ENCODE results near the gene RAB30.

Gene RAB30

DNA sequence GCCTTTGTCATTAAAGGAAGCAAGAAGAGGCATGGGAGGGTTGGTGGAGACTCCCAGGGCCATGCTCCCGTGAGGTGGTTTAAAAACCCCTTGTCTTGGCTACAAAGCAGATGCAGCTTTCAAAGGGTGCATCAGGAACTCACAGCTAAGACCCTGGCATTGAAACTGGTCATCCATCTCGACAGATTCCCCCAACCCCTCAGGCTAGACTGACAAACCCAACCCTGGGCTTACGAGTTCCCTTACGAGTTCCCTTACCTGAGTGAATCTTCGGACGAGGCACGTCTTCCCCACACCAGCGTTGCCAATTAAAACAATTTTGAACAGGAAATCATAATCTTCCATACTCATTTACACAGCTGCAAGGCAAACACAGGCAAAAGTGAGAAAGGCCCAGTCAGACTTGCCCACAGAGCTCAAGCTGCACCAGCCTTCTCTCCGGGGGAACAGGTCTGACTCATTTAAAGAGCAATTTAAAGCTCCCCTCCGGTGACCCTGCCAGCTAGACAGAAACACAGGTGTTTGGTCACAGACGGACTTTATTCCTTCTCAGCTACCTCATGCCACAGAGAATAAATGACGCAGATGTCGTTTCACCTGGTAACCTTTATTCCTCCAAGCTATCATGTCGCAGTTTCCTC, 74.6 kb downstream of the RAB30 start:
- Histone ChIP-seq H3K27me3 (ENCODE audit: control insufficient read depth in 1 of 2, insufficient read depth in 2 of 2, low read length in 2 of 2) (no peaks in the 10 kb centered on the region), H3K27ac (ENCODE audit: low read length) (no peak overlapping the region), H3K4me3 (ENCODE audit: low read length in 2 of 2) (no peak overlapping the region), H3K4me1 (ENCODE audit: control insufficient read depth, insufficient read depth, low read length) (peaks cover 9% of the 10 kb centered on the region), H3K9me3 (ENCODE audit: control insufficient read depth in 2 of 2, low read length in 2 of 2) (no peaks in the 10 kb centered on the region), H3K9ac (ENCODE audit: low read length in 2 of 2) (no peak overlapping the region), H3K36me3 (ENCODE audit: control insufficient read depth in 2 of 2, insufficient read depth in 2 of 2, low read length in 2 of 2) (peaks cover 4 to 6% of the 10 kb centered on the region in 2 donors)

GRCh38 chr11:82995754-82996398, 75.8 kb downstream of the RAB30 start:
- peaks cover 4 to 6% of the 10 kb centered on the region in 2 donors for H3K36me3 ChIP-seq (ENCODE audit: control insufficient read depth in 2 of 2, insufficient read depth in 2 of 2, low read length in 2 of 2)
- H3K9ac ChIP-seq (ENCODE audit: low read length in 2 of 2), result no peak overlapping the region
- no peak overlapping the region for H3K27ac ChIP-seq (ENCODE audit: low read length)
- H3K9me3 ChIP-seq (ENCODE audit: control insufficient read depth in 2 of 2, low read length in 2 of 2), result no peaks in the 10 kb centered on the region
- H3K27me3 ChIP-seq (ENCODE audit: control insufficient read depth in 1 of 2, insufficient read depth in 2 of 2, low read length in 2 of 2), result no peaks in the 10 kb centered on the region
- H3K4me3 ChIP-seq (ENCODE audit: low read length in 2 of 2), result no peak overlapping the region
- H3K4me1 ChIP-seq (ENCODE audit: control insufficient read depth, insufficient read depth, low read length), result peaks cover 12% of the 10 kb centered on the region

GRCh38 chr11:82995235-82995634, 76.5 kb downstream of the RAB30 start:
- no peaks in the 10 kb centered on the region for H3K27me3 ChIP-seq (ENCODE audit: control insufficient read depth in 1 of 2, insufficient read depth in 2 of 2, low read length in 2 of 2)
- H3K4me3 ChIP-seq (ENCODE audit: low read length in 2 of 2), result no peak overlapping the region
- H3K27ac ChIP-seq (ENCODE audit: low read length), result no peak overlapping the region
- no peak overlapping the region for H3K9ac ChIP-seq (ENCODE audit: low read length in 2 of 2)
- H3K36me3 ChIP-seq (ENCODE audit: control insufficient read depth in 2 of 2, insufficient read depth in 2 of 2, low read length in 2 of 2), result peaks cover 4 to 6% of the 10 kb centered on the region in 2 donors
- no peaks in the 10 kb centered on the region for H3K9me3 ChIP-seq (ENCODE audit: control insufficient read depth in 2 of 2, low read length in 2 of 2)
- peaks cover 12% of the 10 kb centered on the region for H3K4me1 ChIP-seq (ENCODE audit: control insufficient read depth, insufficient read depth, low read length)

DNA sequence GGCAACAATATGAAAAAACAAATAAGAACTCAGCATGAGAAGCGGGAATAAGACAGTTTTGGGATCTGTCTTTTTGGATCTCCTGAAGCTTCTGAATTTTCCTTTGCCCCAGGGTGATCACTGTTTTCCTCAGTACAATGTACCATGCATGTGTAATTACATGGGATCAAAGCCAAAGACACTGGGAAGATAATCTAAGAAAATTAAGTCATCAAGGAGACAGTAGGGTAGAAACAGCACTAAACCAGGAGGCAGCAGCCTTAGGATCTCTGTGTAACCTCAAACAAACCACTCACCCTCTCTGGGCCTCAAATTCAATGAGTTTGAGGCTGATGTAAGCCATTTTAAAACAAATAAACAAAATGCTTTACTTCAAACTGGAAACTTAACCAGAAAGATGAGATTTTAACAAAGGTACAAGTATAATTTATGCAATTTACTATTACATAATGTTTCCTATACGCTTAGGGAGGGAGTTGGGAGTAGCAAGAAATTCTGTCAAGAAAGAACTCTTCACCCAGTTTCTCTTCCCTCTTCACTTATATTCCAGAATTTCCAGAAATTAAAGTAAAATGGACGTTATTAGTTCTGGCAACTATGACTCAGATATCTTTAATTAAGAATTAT, 77.0 kb downstream of the RAB30 start:
- Histone ChIP-seq H3K27ac (ENCODE audit: low read length) (no peak overlapping the region), H3K36me3 (ENCODE audit: control insufficient read depth in 2 of 2, insufficient read depth in 2 of 2, low read length in 2 of 2) (peaks cover 4 to 6% of the 10 kb centered on the region in 2 donors), H3K4me1 (ENCODE audit: control insufficient read depth, insufficient read depth, low read length) (peaks cover 12% of the 10 kb centered on the region), H3K9me3 (ENCODE audit: control insufficient read depth in 2 of 2, low read length in 2 of 2) (no peaks in the 10 kb centered on the region), H3K4me3 (ENCODE audit: low read length in 2 of 2) (no peak overlapping the region), H3K27me3 (ENCODE audit: control insufficient read depth in 1 of 2, insufficient read depth in 2 of 2, low read length in 2 of 2) (no peaks in the 10 kb centered on the region), H3K9ac (ENCODE audit: low read length in 2 of 2) (no peak overlapping the region)

- H3K4me3 ChIP-seq (ENCODE audit: low read length in 2 of 2), result no peak overlapping the region
- H3K4me1 ChIP-seq (ENCODE audit: control insufficient read depth, insufficient read depth, low read length), result peaks cover 9% of the 10 kb centered on the region
- peaks cover 6 to 10% of the 10 kb centered on the region in 2 donors for H3K36me3 ChIP-seq (ENCODE audit: control insufficient read depth in 2 of 2, insufficient read depth in 2 of 2, low read length in 2 of 2)
- H3K9ac ChIP-seq (ENCODE audit: low read length in 2 of 2), result no peak overlapping the region
- H3K27ac ChIP-seq (ENCODE audit: low read length), result no peak overlapping the region
- no peaks in the 10 kb centered on the region for H3K27me3 ChIP-seq (ENCODE audit: control insufficient read depth in 1 of 2, insufficient read depth in 2 of 2, low read length in 2 of 2)
- H3K9me3 ChIP-seq (ENCODE audit: control insufficient read depth in 2 of 2, low read length in 2 of 2), result no peaks in the 10 kb centered on the region
These were observed 79.5 kb downstream of the RAB30 start for GRCh38 chr11:82992223-82992622.

DNA sequence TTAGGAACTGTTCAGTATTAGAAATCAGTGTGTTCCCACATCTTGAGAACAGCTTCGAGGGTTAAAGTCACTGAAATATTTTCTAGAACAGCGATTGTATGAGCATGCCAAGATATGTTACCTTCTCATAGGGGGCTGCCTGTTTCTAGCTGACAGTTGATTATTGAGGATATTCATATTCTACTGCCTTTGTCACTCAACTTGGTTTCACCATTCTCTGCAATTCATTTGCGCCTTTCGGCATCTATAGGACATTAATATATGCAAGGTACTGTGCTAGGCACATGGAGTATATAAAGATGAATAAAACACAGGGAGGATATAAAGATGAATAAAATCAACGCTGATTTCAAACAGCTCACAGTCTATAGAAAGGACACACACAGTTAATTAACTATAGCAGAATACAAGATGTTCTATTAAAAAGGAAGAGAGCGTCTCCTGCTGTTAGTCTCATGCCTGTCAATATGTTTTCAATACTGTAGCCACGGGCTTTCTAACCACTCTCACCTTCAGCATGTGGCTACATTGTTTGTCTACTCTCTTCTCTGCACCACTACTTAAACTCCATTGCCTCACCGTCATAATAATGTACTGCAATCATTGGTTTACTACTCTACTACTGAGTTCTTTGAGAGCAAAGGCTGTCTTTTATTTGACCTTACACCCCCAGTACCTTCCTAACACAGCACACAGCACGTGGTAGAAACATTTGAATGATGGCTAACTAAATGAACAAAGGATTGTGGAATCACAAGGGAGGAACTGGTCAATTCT, 81.9 kb downstream of the RAB30 start:
- Histone ChIP-seq H3K4me1 (ENCODE audit: control insufficient read depth, insufficient read depth, low read length) (peaks cover 7% of the 10 kb centered on the region), H3K4me3 (ENCODE audit: low read length in 2 of 2) (no peak overlapping the region), H3K9ac (ENCODE audit: low read length in 2 of 2) (no peak overlapping the region), H3K9me3 (ENCODE audit: control insufficient read depth in 2 of 2, low read length in 2 of 2) (no peaks in the 10 kb centered on the region), H3K36me3 (ENCODE audit: control insufficient read depth in 2 of 2, insufficient read depth in 2 of 2, low read length in 2 of 2) (peaks cover 11 to 15% of the 10 kb centered on the region in 2 donors), H3K27me3 (ENCODE audit: control insufficient read depth in 1 of 2, insufficient read depth in 2 of 2, low read length in 2 of 2) (no peaks in the 10 kb centered on the region), H3K27ac (ENCODE audit: low read length) (no peak overlapping the region)

DNA sequence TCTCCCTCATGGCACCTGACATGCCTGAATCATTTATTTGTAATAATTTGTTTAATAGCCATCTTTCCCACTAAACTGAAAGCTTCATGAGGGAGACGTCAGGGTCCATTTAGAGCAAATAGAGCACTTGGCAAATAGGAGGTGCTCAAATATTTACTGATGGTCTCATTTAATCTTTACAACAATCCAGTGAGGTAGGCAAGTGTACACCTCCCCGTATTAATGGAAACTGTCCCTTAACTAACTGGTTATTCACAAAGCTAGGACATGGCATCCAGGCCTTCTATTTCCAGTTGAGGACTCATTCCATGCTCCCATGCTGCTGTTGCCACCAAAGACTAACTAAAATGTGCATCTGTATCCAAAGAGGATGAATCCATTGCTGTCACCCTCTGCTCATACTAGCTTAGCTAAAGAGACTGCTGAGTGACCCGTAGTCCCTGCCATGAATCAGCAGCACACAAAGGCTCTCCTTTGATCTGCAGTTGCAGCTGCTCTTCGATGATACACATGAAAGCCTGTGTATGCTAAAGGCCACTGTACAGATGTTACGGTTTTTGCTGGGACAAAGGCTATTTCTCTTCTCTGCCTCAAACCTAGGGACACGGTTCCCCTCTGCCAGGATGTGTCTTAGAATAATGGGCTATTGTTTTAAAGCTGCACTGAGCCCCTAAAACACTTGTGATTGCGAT, 82.6 kb downstream of the RAB30 start:
- no peak overlapping the region for H3K9ac ChIP-seq (ENCODE audit: low read length in 2 of 2)
- no peaks in the 10 kb centered on the region for H3K9me3 ChIP-seq (ENCODE audit: control insufficient read depth in 2 of 2, low read length in 2 of 2)
- no peak overlapping the region for H3K27ac ChIP-seq (ENCODE audit: low read length)
- H3K27me3 ChIP-seq (ENCODE audit: control insufficient read depth in 1 of 2, insufficient read depth in 2 of 2, low read length in 2 of 2), result no peaks in the 10 kb centered on the region
- peaks cover 7% of the 10 kb centered on the region for H3K4me1 ChIP-seq (ENCODE audit: control insufficient read depth, insufficient read depth, low read length)
- no peak overlapping the region for H3K4me3 ChIP-seq (ENCODE audit: low read length in 2 of 2)
- peaks cover 14 to 18% of the 10 kb centered on the region in 2 donors for H3K36me3 ChIP-seq (ENCODE audit: control insufficient read depth in 2 of 2, insufficient read depth in 2 of 2, low read length in 2 of 2)

- no peak overlapping the region for H3K4me3 ChIP-seq (ENCODE audit: low read length in 2 of 2)
- H3K9ac ChIP-seq (ENCODE audit: low read length in 2 of 2), result no peak overlapping the region
- H3K9me3 ChIP-seq (ENCODE audit: control insufficient read depth in 2 of 2, low read length in 2 of 2), result no peaks in the 10 kb centered on the region
- H3K4me1 ChIP-seq (ENCODE audit: control insufficient read depth, insufficient read depth, low read length), result peaks cover 7% of the 10 kb centered on the region
- H3K27me3 ChIP-seq (ENCODE audit: control insufficient read depth in 1 of 2, insufficient read depth in 2 of 2, low read length in 2 of 2), result no peaks in the 10 kb centered on the region
- H3K36me3 ChIP-seq (ENCODE audit: control insufficient read depth in 2 of 2, insufficient read depth in 2 of 2, low read length in 2 of 2), result peaks cover 12 to 14% of the 10 kb centered on the region in 2 donors
- no peak overlapping the region for H3K27ac ChIP-seq (ENCODE audit: low read length)
These were observed 83.7 kb downstream of the RAB30 start for GRCh38 chr11:82987997-82988396.

DNA sequence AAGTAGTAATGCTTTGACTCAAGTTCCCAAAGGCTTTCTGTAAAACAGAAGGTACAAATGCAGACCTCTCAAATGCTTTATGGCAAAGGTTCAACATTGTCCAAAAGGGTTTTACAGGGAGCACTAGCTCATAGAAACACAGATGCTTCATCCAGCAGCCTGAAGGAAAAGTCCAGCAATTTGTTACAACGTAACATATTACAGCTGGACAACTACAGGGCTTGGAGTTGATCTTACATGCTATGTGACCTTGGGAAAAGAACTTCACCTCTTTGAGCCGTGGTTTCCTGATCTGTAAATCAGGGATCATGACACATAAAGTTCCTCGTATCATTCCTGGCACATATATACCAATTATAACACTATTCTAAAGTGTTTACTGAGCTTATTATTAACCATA, 85.3 kb downstream of the RAB30 start:
- Histone ChIP-seq H3K9ac (ENCODE audit: low read length in 2 of 2) (no peak overlapping the region), H3K27me3 (ENCODE audit: control insufficient read depth in 1 of 2, insufficient read depth in 2 of 2, low read length in 2 of 2) (no peaks in the 10 kb centered on the region), H3K4me3 (ENCODE audit: low read length in 2 of 2) (no peak overlapping the region), H3K27ac (ENCODE audit: low read length) (no peak overlapping the region), H3K4me1 (ENCODE audit: control insufficient read depth, insufficient read depth, low read length) (no peaks in the 10 kb centered on the region), H3K36me3 (ENCODE audit: control insufficient read depth in 2 of 2, insufficient read depth in 2 of 2, low read length in 2 of 2) (peaks cover 15 to 20% of the 10 kb centered on the region in 2 donors), H3K9me3 (ENCODE audit: control insufficient read depth in 2 of 2, low read length in 2 of 2) (no peaks in the 10 kb centered on the region)

GRCh38 chr11:82981852-82982251, 89.8 kb downstream of the RAB30 start:
- H3K36me3 ChIP-seq (ENCODE audit: control insufficient read depth in 2 of 2, insufficient read depth in 2 of 2, low read length in 2 of 2), result peaks cover 14 to 17% of the 10 kb centered on the region in 2 donors

More at GRCh38 chr11:82981852-82982251, 89.8 kb downstream of the RAB30 start:
- Histone ChIP-seq H3K9ac (ENCODE audit: low read length in 2 of 2) (no peak overlapping the region), H3K4me3 (ENCODE audit: low read length in 2 of 2) (no peak overlapping the region), H3K27me3 (ENCODE audit: control insufficient read depth in 1 of 2, insufficient read depth in 2 of 2, low read length in 2 of 2) (no peaks in the 10 kb centered on the region), H3K27ac (ENCODE audit: low read length) (no peak overlapping the region), H3K4me1 (ENCODE audit: control insufficient read depth, insufficient read depth, low read length) (no peaks in the 10 kb centered on the region), H3K9me3 (ENCODE audit: control insufficient read depth in 2 of 2, low read length in 2 of 2) (no peaks in the 10 kb centered on the region)
